Fibroblast of the conjunctiva (primary cell): ENCODE measurements around the gene ADAMTSL1.

Experiments used
- DNase-seq: peaks from one replicate; pipeline ENCODE4 v3.0.0-alpha.2; 2010; ENCODE audit warnings: low read depth

The ADAMTSL1 gene

DNA sequence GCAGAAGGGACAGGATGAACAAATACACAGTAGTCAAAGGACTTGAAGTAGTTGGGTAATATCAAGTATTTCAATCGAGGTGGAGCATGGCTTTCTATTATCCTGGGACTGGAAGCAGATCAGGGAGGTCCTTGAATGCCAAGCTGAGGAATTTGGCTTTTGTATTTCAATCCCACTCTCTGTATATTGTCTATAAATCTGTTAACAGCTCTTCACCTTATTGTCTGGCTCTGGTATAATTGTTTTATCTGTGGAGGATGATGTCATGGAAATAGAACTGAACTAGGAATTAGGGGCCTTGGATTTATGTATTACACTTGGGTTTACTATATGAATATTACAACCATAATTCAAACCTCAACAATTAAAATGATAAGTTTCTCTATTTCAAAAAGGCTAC is 6.3 kb upstream of the ADAMTSL1 start:
- no peak for DNase-seq

DNA sequence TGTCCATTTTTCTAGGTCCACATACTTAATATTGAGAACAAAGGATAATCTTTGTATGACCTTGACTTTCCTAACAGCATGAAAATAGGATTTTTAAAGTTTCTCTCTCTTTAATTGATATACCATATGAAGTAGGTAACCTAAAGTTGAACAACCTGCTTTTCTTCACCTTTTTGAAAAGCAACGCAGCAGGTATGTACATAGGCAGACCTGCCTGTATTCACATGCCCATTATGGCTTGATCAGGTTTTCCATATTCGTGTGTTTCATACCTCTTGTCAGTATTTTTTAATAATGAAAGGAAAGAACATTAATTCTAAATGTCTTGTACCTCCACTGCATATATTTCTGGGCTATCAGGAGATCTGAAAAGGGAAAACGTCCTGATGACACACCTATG is 1.5 kb upstream of the ADAMTSL1 start:
- no peak for DNase-seq

DNA sequence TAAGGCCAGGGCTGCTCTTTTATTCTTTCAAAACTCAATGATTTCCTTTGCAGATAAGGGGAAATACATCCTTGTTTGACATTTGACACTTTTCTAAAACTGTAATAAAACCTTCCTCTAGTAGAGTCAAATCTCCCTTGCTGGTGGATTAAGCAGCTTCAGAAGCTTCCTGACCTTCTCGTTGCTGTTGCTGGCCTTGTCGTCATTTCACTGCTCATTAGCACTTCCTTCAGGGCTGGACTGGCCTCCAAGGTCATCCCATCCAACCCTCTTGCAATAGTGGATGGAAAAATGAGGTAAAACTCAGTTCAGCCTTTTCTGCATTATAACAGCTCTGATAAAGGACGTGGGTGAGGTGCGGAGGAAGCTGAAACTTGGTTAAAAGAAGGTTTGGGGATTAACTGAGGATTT is 1.1 kb upstream of the ADAMTSL1 start:
- no peak for DNase-seq

DNA sequence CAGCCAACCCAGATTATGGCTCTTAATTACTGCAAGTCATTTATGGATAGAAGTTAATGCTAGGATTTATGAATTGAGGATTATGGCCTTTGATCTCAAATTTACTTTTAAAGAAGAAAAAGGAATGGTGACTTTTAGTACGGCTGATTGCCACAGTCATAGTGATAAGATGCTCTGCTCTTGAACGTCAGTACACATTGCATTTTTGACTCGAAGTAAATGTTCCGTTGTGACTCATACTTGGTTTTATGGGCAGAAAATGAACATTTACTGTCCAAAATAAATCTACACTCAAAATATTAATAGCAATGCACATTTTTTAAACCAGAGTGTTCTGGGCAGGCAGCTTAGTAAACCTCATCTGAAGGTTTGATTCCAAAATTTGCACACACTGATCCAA is 830 bp downstream of the ADAMTSL1 start:
- DNase-seq: no peak

DNA sequence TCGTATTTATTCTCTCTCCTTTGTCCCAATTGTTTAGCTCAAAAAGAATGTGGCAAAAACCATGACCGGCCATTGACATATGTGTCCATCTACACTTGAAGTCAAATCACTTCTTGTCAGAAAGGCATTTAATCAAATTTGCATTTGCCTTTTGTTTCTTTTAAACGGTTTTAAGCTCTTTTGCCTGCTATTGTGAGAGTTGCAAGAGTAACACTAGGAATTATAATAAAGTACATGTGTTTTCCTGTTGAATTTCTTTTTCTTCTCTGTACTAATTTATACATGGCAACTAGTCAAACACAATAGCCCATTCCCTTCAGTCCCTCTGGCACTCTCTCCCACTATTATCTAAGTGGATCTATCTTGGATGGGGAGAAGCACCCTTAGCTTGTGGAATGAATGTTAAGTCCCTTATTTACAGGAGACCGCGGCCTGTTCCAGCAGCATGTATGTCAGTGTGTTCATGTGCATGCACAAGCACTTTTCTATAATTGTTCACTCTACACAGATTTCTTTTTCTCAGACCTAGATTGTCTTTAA is 3.2 kb downstream of the ADAMTSL1 start:
- DNase-seq: no peak

DNA sequence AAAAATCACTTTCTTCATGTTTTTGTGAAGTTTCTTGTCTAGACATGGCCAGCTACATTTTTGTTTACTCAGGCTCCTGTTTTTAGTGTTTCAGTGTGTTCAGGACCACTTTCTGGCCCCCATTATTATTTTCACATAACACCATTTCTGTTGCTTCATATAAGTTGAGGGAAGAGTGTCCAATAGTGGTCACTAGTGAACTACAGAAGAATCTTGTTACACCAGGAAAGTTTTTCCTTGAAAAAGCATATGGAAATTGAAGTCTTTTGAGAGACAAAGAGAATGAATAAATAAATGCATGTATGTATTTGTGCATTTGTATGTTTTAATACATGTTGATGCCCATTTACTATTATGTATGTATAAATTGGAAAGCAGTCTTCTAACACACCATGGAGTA is 3.8 kb downstream of the ADAMTSL1 start:
- no peak for DNase-seq

DNA sequence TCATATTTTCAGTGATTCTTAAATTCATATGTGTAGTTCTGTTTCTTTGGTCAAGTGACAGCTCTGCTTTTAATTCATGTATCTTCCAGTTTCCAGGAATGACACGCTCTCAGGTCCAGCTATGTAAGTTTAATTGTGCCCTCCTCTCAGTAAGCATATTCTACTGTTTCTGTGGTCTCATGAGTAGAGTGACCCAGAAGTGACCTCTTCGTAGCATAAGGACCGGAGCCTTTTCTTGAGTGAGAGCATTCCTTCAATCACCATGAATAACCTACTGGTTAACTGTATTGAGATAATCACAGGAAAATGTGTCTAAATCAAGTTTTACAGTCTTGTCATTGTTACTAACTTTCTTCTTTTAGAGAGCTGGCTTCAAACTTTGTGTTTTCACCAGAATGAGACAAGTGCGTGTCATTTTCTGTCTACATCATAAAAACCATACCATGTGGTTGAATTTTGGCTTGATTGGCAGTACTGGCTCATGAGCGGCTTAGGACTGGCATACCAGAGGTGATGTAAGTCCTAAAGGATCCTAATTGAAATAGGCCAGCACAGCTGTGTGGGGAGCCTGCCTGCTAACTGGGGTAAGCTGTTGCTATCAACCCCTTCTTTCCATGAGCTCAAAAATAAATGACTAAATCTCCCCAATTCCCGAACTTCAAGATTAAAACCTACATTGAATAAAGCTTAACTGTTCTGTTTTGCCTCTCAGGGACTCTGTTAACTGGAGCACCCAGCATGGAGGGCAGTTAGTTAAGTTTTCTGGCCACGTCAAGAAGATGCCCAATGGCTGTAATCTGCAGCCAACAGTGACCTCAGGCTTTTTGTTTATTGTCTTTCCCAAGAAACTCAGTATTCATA is 4.8 kb downstream of the ADAMTSL1 start:
- DNase-seq: peak; percentile 86

DNA sequence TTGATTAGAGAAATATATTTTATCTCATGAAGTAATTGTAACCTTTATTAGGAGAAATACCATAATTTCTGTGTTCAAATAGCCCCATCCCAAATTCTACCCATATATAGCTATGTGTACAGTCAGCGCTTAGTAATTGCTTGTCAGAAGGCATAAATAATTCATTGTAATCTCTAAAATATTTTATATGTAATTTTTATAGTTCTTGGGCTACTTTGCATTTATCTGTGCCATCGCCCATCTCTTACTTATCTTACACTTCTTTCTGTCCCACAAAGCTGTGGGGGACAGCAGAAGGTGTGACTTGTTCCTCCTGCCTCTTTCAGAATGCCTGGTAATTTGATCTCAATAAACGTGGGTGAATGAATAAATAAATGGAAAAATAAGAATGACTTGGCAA is 5.5 kb downstream of the ADAMTSL1 start:
- DNase-seq: no peak

DNA sequence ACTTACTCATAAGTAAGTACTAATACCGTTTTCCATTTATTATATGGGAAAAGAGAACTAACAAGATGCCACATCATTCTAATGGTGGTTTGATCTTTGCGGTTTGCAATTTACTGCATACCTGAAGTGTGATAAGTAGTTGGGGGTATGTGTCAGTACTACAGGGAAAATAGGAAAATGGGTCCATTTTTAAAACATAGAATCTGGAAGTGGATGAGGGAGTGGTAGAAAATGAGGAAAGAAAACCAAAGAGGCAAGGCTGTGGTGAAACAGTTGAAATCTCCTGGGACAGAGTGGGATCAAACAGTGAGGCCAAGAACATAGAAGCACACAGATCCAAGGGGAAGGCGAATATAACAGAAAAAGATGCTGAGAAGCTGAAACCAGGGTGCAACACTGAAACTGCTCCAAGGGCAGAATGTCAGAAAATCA is 6.7 kb downstream of the ADAMTSL1 start:
- DNase-seq: peak; percentile 75

DNA sequence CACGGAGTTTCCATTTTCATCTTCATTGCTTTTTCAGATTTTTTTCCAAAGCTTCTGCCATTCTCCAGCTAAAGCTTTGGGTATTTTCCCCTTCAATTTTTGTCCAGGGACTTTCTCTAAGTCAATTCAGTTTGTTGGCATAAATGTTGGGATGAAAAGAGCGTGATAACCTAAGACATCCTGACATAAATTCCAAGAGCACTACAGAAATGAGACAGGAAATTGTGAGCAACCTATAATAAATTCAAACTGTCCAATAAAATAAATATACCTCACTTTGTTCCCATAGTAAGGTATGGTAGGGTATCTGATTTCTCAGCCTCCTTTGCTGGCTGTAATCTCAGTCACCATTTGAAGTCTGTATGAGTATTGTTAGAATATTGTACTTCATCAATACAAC is 8.4 kb downstream of the ADAMTSL1 start:
- DNase-seq: no peak

DNA sequence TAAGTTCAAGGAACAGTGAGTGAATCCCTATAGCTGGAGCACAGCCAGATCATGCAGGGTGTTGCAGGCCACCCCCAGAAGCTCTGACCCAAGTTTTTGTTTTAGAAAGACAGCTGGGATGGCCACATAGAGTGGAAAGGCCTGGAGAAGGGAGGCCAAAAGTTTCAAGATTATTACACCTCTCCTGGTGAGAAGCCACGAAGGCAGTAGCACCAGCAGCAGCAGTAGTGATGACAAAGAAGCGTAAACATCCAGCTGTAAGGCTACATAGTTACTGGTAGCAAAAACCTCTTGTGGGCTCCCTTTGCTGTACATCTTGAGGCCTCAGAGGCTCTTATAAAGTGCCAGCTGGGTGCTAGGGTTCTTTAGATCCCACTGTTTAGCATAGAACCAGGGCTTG is 11.8 kb downstream of the ADAMTSL1 start:
- DNase-seq: no peak

DNA sequence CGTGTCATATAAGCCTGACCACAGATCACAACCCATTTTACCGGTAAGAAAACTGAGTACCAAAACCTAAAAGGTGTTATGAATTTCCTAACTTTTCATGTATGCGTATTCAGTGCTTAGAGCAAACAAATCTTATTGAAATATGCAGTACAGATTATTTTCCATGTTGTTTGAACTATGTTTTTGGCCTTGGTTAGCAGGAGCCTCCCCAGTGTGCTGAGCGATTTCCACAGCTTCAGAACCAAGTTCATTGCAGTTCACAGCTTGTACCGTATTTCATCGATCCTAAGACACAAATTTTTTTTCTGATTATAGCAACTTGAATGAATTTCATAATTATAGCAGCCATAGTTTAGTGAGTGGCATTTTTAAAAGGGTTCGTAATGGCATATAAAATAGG is 13.7 kb downstream of the ADAMTSL1 start:
- DNase-seq: no peak

DNA sequence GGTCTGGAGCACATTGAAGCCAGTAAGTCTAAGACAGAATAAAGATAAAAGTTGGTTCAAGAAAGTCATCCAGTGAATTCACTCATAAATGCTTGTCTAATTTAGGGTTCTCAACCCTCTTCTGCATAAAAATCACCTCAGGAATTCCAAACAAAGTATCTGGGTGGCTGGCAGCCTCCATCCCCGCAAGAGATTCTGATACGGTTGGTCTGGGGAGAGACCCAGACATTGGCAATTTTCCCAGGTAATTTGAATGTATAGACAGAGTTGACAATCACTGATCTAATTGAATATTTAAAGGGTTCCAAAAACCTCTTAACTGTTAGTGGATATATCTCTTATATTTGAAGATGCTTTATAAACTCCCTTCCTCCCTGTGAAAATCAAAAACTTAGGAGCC is 14.9 kb downstream of the ADAMTSL1 start:
- no peak for DNase-seq

DNA sequence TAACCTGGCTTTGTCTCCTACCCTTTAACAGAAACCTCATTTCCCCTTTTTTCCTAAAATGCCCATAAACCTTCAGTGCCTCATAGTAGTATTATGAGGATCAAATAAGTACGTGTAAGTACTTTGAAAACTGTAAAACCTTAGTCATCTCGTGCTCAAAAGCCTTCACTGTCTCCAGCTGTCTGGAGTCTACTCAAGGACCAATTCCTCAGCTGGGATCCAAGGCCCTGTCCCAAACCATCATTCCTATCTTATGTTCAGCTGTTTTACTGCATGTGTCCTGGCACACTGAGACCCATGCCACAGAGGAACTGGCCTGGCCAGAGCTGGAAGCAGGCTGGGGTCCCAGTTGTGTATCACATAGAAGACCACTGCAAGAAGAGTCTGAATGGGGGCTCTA is 15.9 kb downstream of the ADAMTSL1 start:
- DNase-seq: no peak

DNA sequence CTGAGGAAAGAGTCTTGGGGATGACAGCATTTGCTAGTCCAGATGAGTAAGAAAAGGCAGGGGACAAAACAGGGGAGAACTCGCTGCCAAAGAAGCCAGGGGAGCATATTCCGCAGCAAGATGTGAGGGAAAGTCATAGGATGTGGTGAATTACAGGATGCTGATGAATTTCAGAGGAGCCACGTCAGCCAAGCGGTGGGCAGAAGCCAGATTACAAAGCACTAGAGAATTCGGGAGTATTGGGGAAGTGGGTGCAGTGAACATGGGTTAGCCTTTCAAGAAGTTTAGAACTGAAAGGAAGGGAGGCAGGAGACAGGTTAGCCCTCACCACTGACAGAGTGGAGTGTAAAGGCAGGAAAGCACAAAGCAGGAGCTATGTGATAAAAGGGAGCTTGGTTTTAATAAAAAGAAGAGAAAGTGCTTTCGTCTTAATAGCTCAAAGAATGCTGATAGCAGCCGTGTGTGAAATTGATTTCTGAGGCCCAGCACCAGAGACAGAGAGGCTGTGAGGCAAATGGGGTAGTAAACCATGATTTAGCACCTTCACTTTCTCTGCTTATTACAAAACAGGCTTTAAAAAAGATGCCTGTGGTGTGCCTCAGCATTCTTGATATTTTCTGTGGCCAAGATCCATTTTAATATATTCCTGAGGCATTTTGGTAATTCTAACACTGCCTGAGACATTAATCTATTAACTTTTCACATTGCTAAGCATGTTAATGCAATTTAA is 16.9 kb downstream of the ADAMTSL1 start:
- peak; percentile 94 for DNase-seq

DNA sequence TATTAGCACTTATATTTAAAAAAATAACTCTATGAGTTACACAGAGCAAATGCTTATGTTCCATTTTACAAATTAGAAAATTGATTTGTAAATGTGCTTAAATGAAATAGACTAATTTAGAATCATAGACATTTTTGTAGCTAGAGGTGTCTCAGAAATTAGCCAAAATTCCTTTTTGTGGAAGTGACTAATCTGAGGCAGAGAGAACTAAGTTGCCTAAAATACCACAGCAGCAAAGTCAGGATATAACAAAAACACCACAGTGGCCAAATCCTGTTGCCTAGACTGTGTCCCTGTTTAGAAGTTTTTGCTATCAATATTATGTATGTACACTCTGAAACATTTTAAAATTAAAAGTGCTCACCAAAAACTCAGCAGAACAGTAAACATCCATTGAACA is 18.7 kb downstream of the ADAMTSL1 start:
- DNase-seq: no peak

DNA sequence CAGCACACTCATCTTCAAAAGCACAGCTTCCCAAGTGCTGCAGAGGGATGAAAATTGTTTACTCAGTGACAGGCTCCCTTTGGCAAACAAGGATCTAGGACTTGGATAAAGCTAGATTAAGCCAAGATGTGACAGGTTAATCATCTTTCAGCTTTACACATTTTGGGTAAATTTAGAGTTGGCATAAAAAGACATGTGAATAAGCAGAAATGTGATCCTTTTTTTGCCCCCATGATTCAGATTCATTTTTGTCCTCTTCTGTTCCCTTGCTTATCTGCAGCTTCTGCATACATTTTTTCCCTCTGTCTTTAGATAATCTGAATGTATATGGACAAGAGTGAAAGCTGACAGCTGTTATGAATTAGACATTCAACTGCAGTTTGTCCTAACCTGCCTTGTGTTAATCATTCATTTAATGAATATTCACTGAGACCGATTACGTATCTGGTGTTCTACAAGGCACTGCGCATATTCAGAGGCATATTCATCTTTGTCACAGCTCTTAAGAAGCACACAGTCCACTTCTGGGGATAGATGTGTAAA is 19.6 kb downstream of the ADAMTSL1 start:
- no peak for DNase-seq

DNA sequence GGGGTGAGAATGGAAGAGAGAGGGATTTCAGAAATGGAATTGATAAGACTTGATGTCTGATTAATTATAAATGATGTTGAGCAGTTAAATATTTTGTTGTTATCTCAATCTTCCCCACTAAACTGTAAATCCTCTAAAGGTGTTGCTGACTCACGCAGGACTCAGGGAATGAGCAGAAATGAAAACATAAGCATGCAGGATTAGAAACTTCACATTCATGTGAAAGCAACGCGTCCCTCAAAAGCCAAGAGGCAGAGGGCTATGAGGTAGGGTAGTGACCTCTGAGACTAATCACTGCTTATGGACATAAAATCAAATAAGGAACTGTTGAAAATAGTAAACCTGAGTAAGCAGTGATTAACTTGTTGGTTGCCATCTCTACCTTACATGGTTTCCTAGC is 21.1 kb downstream of the ADAMTSL1 start:
- no peak for DNase-seq

DNA sequence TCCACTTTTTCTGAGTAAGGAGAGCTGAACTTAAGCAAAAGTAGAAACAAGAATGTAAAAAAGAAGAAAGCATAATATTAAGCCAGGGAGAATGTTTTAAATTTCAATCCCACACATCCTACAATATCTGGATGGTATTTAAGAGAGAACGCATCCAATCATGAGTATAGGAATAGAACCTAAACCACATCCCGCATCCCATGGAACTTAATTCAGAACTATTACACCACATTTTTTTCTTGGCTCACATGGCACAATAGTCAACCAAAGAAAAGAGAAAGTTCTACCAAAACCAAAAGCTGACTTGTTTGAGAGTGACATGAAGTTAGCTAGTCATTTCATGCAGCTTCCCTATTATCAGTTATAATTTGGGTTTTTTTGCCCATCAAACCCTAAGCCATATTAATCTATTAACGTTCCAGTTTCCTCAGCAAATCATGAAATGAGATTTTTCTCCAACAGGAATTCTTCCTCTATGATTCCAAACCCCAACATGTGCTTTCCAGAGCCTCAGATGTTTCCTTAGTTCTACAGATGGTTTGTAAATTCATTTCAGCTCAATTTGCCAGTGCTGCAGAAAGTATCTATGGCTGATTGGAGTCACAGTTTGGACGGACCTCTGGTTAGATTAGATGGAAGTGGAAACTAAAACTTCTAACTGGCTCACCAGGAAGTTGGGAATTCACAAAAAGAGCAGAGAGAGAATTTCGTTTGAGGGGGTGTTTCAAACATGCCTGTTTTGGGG is 22.5 kb downstream of the ADAMTSL1 start:
- no peak for DNase-seq

DNA sequence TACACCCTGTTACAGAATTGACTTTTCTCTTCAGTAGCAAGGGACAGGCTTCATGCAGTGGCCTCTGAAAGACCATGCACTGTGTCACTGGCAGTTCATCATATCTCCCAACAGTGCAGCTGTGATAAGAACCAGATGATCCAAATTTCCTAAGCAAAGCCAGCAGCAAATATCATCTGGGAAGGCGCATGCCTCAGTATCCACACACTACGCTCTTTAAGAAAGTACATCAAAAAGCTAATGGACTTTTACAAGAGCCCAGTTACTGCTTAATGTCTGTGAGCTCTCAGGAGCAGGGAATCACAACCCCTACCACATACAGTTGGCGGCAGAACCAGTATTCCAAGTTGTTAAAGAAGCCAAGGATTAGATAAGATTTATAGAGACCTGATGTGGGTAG is 25.1 kb downstream of the ADAMTSL1 start:
- no peak for DNase-seq

DNA sequence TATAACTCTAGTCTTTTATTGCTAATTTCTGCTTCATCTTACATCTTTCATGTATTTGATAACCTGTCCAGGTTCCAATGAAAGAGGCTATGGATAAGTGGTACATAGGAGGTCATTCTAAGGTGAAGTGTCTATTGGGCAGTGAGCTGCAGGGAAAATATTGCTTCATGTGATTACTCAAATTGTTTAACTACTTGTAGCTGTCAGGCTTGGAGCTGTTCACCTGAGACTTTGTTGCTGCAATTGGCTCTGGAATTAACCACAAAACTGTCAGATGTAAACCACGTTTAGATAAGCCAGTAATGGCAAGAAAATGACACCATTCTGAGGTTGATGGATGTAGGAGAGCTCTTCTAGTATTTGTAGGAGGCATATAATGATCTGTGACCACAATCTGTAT is 26.0 kb downstream of the ADAMTSL1 start:
- DNase-seq: no peak

DNA sequence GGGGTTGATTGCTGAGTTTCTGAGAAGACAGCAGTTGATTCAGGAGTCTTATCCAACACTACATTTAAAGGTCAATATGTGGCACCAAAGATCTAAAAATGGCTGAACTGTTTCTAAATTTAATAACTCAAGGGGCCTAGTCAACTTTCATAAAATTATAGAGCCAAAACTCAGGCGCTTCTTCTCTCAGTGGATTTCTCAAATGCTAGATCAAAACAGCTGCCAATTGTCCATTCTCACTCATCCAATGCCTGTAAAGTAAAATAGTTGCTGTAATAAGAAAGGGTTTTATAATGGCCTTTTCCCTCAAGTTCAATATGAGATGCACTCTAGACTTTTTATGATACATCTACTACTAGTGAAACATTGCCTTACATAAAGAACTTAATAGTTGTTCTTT is 26.5 kb downstream of the ADAMTSL1 start:
- no peak for DNase-seq
